ENCODE measurements around the gene SKAP2.

SKAP2 gene

GRCh38 chr7:26700893-26701292 lies 163.5 kb downstream of the SKAP2 start:
- H3K4ac ChIP-seq (ENCODE audit: low read depth, low read length), result no peak overlapping the region
- no peak overlapping the region for H2AFZ ChIP-seq (ENCODE audit: insufficient read depth, low read length, poor library complexity)
- no peak overlapping the region for H3K4me2 ChIP-seq (ENCODE audit: low read length)
- no peak overlapping the region for H3K9ac ChIP-seq (ENCODE audit: low read length)
- H3K14ac ChIP-seq (ENCODE audit: low read length), result no peak overlapping the region
- no peak overlapping the region for H4K91ac ChIP-seq (ENCODE audit: low read depth, low read length)
- no peaks in the 10 kb centered on the region for H3K27me3 ChIP-seq (ENCODE audit: insufficient read depth, low read length)
- no peak overlapping the region for H3K27ac ChIP-seq (ENCODE audit: low read depth, low read length)
- no peak for DNase-seq
- no peak overlapping the region for H3K23ac ChIP-seq (ENCODE audit: low read length)
- no peak overlapping the region for H4K8ac ChIP-seq (ENCODE audit: low read depth, low read length)
- H4K12ac ChIP-seq (ENCODE audit: low read depth, low read length), result no peak overlapping the region
- no peak overlapping the region for H3K4me3 ChIP-seq (ENCODE audit: low read depth, low read length)
- H2BK12ac ChIP-seq (ENCODE audit: low read length), result no peak overlapping the region
- H3K79me2 ChIP-seq (ENCODE audit: control insufficient read depth, insufficient read depth, low read length, poor library complexity), result no peaks in the 10 kb centered on the region
- H3K36me3 ChIP-seq (ENCODE audit: control insufficient read depth in 1 of 2, insufficient read depth in 2 of 2, low read length in 2 of 2), result no peaks in the 10 kb centered on the region
- H2BK120ac ChIP-seq (ENCODE audit: insufficient read depth, low read length, poor library complexity), result no peak overlapping the region
- no peaks in the 10 kb centered on the region for H3K9me3 ChIP-seq (ENCODE audit: insufficient read depth, low read depth, low read length)
- H2AK5ac ChIP-seq (ENCODE audit: low read length), result no peak overlapping the region
- no peak overlapping the region for H2BK5ac ChIP-seq (ENCODE audit: low read depth, low read length, poor library complexity)
- no peak overlapping the region for H3K18ac ChIP-seq (ENCODE audit: low read length)
- no peaks in the 10 kb centered on the region for H3K79me1 ChIP-seq (ENCODE audit: low read length)
- H3K4me1 ChIP-seq (ENCODE audit: control insufficient read depth in 1 of 2, insufficient read depth in 2 of 2, low read length in 2 of 2), result no peaks in the 10 kb centered on the region

GRCh38 chr7:26700386-26700785 lies 164.0 kb downstream of the SKAP2 start:
- Histone ChIP-seq H4K91ac (ENCODE audit: low read depth, low read length) (no peak overlapping the region), H3K4me3 (ENCODE audit: low read depth, low read length) (no peak overlapping the region), H3K4ac (ENCODE audit: low read depth, low read length) (no peak overlapping the region), H3K27me3 (ENCODE audit: insufficient read depth, low read length) (no peaks in the 10 kb centered on the region), H3K36me3 (ENCODE audit: control insufficient read depth in 1 of 2, insufficient read depth in 2 of 2, low read length in 2 of 2) (no peaks in the 10 kb centered on the region), H4K8ac (ENCODE audit: low read depth, low read length) (no peak overlapping the region), H3K79me1 (ENCODE audit: low read length) (no peaks in the 10 kb centered on the region), H3K9ac (ENCODE audit: low read length) (no peak overlapping the region), H2BK5ac (ENCODE audit: low read depth, low read length, poor library complexity) (no peak overlapping the region), H3K4me2 (ENCODE audit: low read length) (no peak overlapping the region), H3K18ac (ENCODE audit: low read length) (no peak overlapping the region), H2AFZ (ENCODE audit: insufficient read depth, low read length, poor library complexity) (no peak overlapping the region), H4K12ac (ENCODE audit: low read depth, low read length) (no peak overlapping the region), H3K9me3 (ENCODE audit: insufficient read depth, low read depth, low read length) (no peaks in the 10 kb centered on the region), H3K14ac (ENCODE audit: low read length) (no peak overlapping the region), H2BK120ac (ENCODE audit: insufficient read depth, low read length, poor library complexity) (no peak overlapping the region), H2AK5ac (ENCODE audit: low read length) (no peak overlapping the region), H3K27ac (ENCODE audit: low read depth, low read length) (no peak overlapping the region), H3K4me1 (ENCODE audit: control insufficient read depth in 1 of 2, insufficient read depth in 2 of 2, low read length in 2 of 2) (no peaks in the 10 kb centered on the region), H2BK12ac (ENCODE audit: low read length) (no peak overlapping the region), H3K79me2 (ENCODE audit: control insufficient read depth, insufficient read depth, low read length, poor library complexity) (no peaks in the 10 kb centered on the region), H3K23ac (ENCODE audit: low read length) (no peak overlapping the region)
- no peak for DNase-seq
- WGBS (ENCODE audit: extremely low coverage, insufficient coverage, insufficient read length), result no CpG with 5 or more reads among the region's 5 CpGs

- H4K12ac ChIP-seq (ENCODE audit: low read depth, low read length), result no peak overlapping the region
- no peaks in the 10 kb centered on the region for H3K79me2 ChIP-seq (ENCODE audit: control insufficient read depth, insufficient read depth, low read length, poor library complexity)
- no peak overlapping the region for H2AFZ ChIP-seq (ENCODE audit: insufficient read depth, low read length, poor library complexity)
- H2BK12ac ChIP-seq (ENCODE audit: low read length), result no peak overlapping the region
- no peak overlapping the region for H3K4me2 ChIP-seq (ENCODE audit: low read length)
- no peak overlapping the region for H3K23ac ChIP-seq (ENCODE audit: low read length)
- no peaks in the 10 kb centered on the region for H3K9me3 ChIP-seq (ENCODE audit: insufficient read depth, low read depth, low read length)
- H3K18ac ChIP-seq (ENCODE audit: low read length), result no peak overlapping the region
- DNase-seq, result no peak
- H3K27ac ChIP-seq (ENCODE audit: low read depth, low read length), result no peak overlapping the region
- no peaks in the 10 kb centered on the region for H3K36me3 ChIP-seq (ENCODE audit: control insufficient read depth in 1 of 2, insufficient read depth in 2 of 2, low read length in 2 of 2)
- H2AK5ac ChIP-seq (ENCODE audit: low read length), result no peak overlapping the region
- H3K27me3 ChIP-seq (ENCODE audit: insufficient read depth, low read length), result no peaks in the 10 kb centered on the region
- H2BK120ac ChIP-seq (ENCODE audit: insufficient read depth, low read length, poor library complexity), result no peak overlapping the region
- no peak overlapping the region for H3K9ac ChIP-seq (ENCODE audit: low read length)
- H3K14ac ChIP-seq (ENCODE audit: low read length), result no peak overlapping the region
- no peak overlapping the region for H4K91ac ChIP-seq (ENCODE audit: low read depth, low read length)
- no peak overlapping the region for H4K8ac ChIP-seq (ENCODE audit: low read depth, low read length)
- no peak overlapping the region for H3K4ac ChIP-seq (ENCODE audit: low read depth, low read length)
- no peak overlapping the region for H3K4me3 ChIP-seq (ENCODE audit: low read depth, low read length)
- no CpG with 5 or more reads among the region's 1 CpG for WGBS (ENCODE audit: extremely low coverage, insufficient coverage, insufficient read length)
- H2BK5ac ChIP-seq (ENCODE audit: low read depth, low read length, poor library complexity), result no peak overlapping the region
- H3K4me1 ChIP-seq (ENCODE audit: control insufficient read depth in 1 of 2, insufficient read depth in 2 of 2, low read length in 2 of 2), result no peaks in the 10 kb centered on the region
- no peaks in the 10 kb centered on the region for H3K79me1 ChIP-seq (ENCODE audit: low read length)
These were observed 164.6 kb downstream of the SKAP2 start for GRCh38 chr7:26699766-26700165.

GRCh38 chr7:26698806-26699205 lies 165.6 kb downstream of the SKAP2 start:
- H4K12ac ChIP-seq (ENCODE audit: low read depth, low read length), result no peak overlapping the region
- no peaks in the 10 kb centered on the region for H3K4me1 ChIP-seq (ENCODE audit: control insufficient read depth in 1 of 2, insufficient read depth in 2 of 2, low read length in 2 of 2)
- WGBS (ENCODE audit: extremely low coverage, insufficient coverage, insufficient read length), result no CpG with 5 or more reads among the region's 3 CpGs
- no peak overlapping the region for H3K4ac ChIP-seq (ENCODE audit: low read depth, low read length)
- H3K27me3 ChIP-seq (ENCODE audit: insufficient read depth, low read length), result no peaks in the 10 kb centered on the region
- no peaks in the 10 kb centered on the region for H3K79me1 ChIP-seq (ENCODE audit: low read length)
- no peak overlapping the region for H2AFZ ChIP-seq (ENCODE audit: insufficient read depth, low read length, poor library complexity)
- H2BK5ac ChIP-seq (ENCODE audit: low read depth, low read length, poor library complexity), result no peak overlapping the region
- H3K27ac ChIP-seq (ENCODE audit: low read depth, low read length), result no peak overlapping the region
- no peak overlapping the region for H2BK12ac ChIP-seq (ENCODE audit: low read length)
- no peak overlapping the region for H3K4me3 ChIP-seq (ENCODE audit: low read depth, low read length)
- no peak for DNase-seq
- no peak overlapping the region for H4K8ac ChIP-seq (ENCODE audit: low read depth, low read length)
- no peak overlapping the region for H3K23ac ChIP-seq (ENCODE audit: low read length)
- no peaks in the 10 kb centered on the region for H3K9me3 ChIP-seq (ENCODE audit: insufficient read depth, low read depth, low read length)
- no peaks in the 10 kb centered on the region for H3K36me3 ChIP-seq (ENCODE audit: control insufficient read depth in 1 of 2, insufficient read depth in 2 of 2, low read length in 2 of 2)
- H4K91ac ChIP-seq (ENCODE audit: low read depth, low read length), result no peak overlapping the region
- no peak overlapping the region for H3K18ac ChIP-seq (ENCODE audit: low read length)
- H2AK5ac ChIP-seq (ENCODE audit: low read length), result no peak overlapping the region
- H3K79me2 ChIP-seq (ENCODE audit: control insufficient read depth, insufficient read depth, low read length, poor library complexity), result no peaks in the 10 kb centered on the region
- H2BK120ac ChIP-seq (ENCODE audit: insufficient read depth, low read length, poor library complexity), result no peak overlapping the region
- no peak overlapping the region for H3K9ac ChIP-seq (ENCODE audit: low read length)
- no peak overlapping the region for H3K4me2 ChIP-seq (ENCODE audit: low read length)
- no peak overlapping the region for H3K14ac ChIP-seq (ENCODE audit: low read length)
